ENCODE results near the gene POGZ.
A peak's percentile ranks its signal among the peaks of the same experiment; 100 is the strongest.
"Not testable (repeated sequence)": the region's sequence is repeated elsewhere in the genome, so short reads cannot be mapped to it uniquely, and the experiment has no call there.

The POGZ gene

GRCh38 chr1:151477066-151477465 is 17.8 kb upstream of the POGZ start:
- DNase-seq, result no peak

GRCh38 chr1:151476083-151476482 is 16.8 kb upstream of the POGZ start:
- no peak for DNase-seq

- DNase-seq, result no peak
Observed at GRCh38 chr1:151475175-151475574, 15.9 kb upstream of the POGZ start.

GRCh38 chr1:151474745-151475144 is 15.5 kb upstream of the POGZ start:
- DNase-seq, result no peak

- DNase-seq, result peak; percentile 50
Observed at GRCh38 chr1:151472856-151473731, 13.8 kb upstream of the POGZ start.

GRCh38 chr1:151465026-151465425 is 5.7 kb upstream of the POGZ start:
- no peak for DNase-seq

- no peak for DNase-seq
Observed at GRCh38 chr1:151461694-151462093, 2.4 kb upstream of the POGZ start.

- DNase-seq, result peak; percentile 50
Observed at GRCh38 chr1:151458802-151459330, 428 bp downstream of the POGZ start.

GRCh38 chr1:151457911-151458801 is 1.1 kb downstream of the POGZ start:
- DNase-seq, result peak; percentile 42

GRCh38 chr1:151455966-151456365 is 3.3 kb downstream of the POGZ start:
- DNase-seq, result no peak

GRCh38 chr1:151455231-151455630 is 4.1 kb downstream of the POGZ start:
- no peak for DNase-seq

GRCh38 chr1:151447696-151448095 is 11.6 kb downstream of the POGZ start:
- no peak for DNase-seq

- no peak for DNase-seq
Observed at GRCh38 chr1:151444783-151445177, 14.5 kb downstream of the POGZ start.

GRCh38 chr1:151443846-151444782 is 15.2 kb downstream of the POGZ start:
- DNase-seq, result peak; percentile 22

GRCh38 chr1:151437396-151437795 is 21.9 kb downstream of the POGZ start:
- DNase-seq, result not testable (repeated sequence)

- DNase-seq, result no peak
Observed at GRCh38 chr1:151436985-151437384, 22.3 kb downstream of the POGZ start.

GRCh38 chr1:151435174-151435573 is 24.1 kb downstream of the POGZ start:
- DNase-seq, result no peak

- not testable (repeated sequence) for DNase-seq
Observed at GRCh38 chr1:151433827-151434226, 25.5 kb downstream of the POGZ start.

GRCh38 chr1:151428068-151428467 is 31.2 kb downstream of the POGZ start:
- no peak for DNase-seq

GRCh38 chr1:151425103-151425502 is 34.2 kb downstream of the POGZ start:
- DNase-seq, result no peak

GRCh38 chr1:151419819-151420218 is 39.5 kb downstream of the POGZ start:
- DNase-seq, result no peak

GRCh38 chr1:151418081-151418480 is 41.2 kb downstream of the POGZ start:
- DNase-seq, result no peak

Measured in NCI-H510A (cell line).